DOHH2 (cell line): Measurements from ENCODE around the gene KRTAP4-7.
"Not testable (repeated sequence)": the region's sequence is repeated elsewhere in the genome, so short reads cannot be mapped to it uniquely, and the experiment has no call there.

ENCODE experiments used
- H3F3A ChIP-seq: fragments of 200-600 bp; sonication (generic), shearing (Covaris generic); 2 replicates; pipeline ENCODE4 v1.6.0; 2016; ENCODE audit warnings: antibody characterized with exemption, mild to moderate bottlenecking; ENCODE audit not compliant: control insufficient read depth, insufficient read depth
- H3K27ac ChIP-seq: fragments of 200-600 bp; sonication (generic); 2 replicates; pipeline ENCODE4 v1.5.1; 2014; ENCODE audit warnings: low read depth, mild to moderate bottlenecking, low read length, moderate library complexity
- H3K27me3 ChIP-seq: fragments of 200-600 bp; sonication (generic); 2 replicates; pipeline ENCODE4 v1.6.1; 2014; ENCODE audit warnings: mild to moderate bottlenecking, low read length, mixed read lengths; ENCODE audit not compliant: control insufficient read depth
- H3K36me3 ChIP-seq: fragments of 200-600 bp; sonication (generic); 2 replicates; pipeline ENCODE4 v1.6.1; 2014; ENCODE audit warnings: mild to moderate bottlenecking, low read length, moderate library complexity, mixed read lengths; ENCODE audit not compliant: control insufficient read depth
- H3K4me1 ChIP-seq: fragments of 200-600 bp; sonication (generic); 2 replicates; pipeline ENCODE4 v1.6.1; 2014; ENCODE audit warnings: mild to moderate bottlenecking, low read length, mixed read lengths; ENCODE audit not compliant: control insufficient read depth
- H3K4me2 ChIP-seq: fragments of 200-600 bp; sonication (generic); 2 replicates; pipeline ENCODE4 v1.6.0; 2014; ENCODE audit warnings: mild to moderate bottlenecking, low read length, moderate library complexity
- H3K4me3 ChIP-seq: fragments of 200-600 bp; sonication (generic); 2 replicates; pipeline ENCODE4 v1.5.1; 2014; ENCODE audit warnings: mild to moderate bottlenecking, low read length, mixed read lengths
- H3K79me2 ChIP-seq: fragments of 200-600 bp; sonication (generic); 2 replicates; pipeline ENCODE4 v1.6.1; 2014; ENCODE audit warnings: mild to moderate bottlenecking, low read length, mixed read lengths; ENCODE audit not compliant: control insufficient read depth
- H3K9me2 ChIP-seq: fragments of 200-600 bp; sonication (generic); replicated peaks from 2 replicates; pipeline ENCODE4 v1.6.1; 2014; ENCODE audit warnings: mild to moderate bottlenecking, low read length, mixed read lengths; ENCODE audit not compliant: control insufficient read depth
- H3K9me3 ChIP-seq: fragments of 200-600 bp; sonication (generic); 2 replicates; pipeline ENCODE4 v1.6.1; 2014; ENCODE audit warnings: antibody characterized with exemption, low read length, mixed read lengths; ENCODE audit not compliant: control insufficient read depth, insufficient read depth
- H4K20me1 ChIP-seq: fragments of 200-600 bp; sonication (generic); 2 replicates; pipeline ENCODE4 v1.6.0; 2014; ENCODE audit warnings: low read depth, mild to moderate bottlenecking, antibody characterized with exemption, low read length, moderate library complexity; ENCODE audit not compliant: control insufficient read depth, insufficient read depth
- EZH2phosphoT487 ChIP-seq: fragments of 200-600 bp; sonication (generic); IDR thresholded peaks from 2 replicates; pipeline ENCODE4 v1.6.1; 2017; ENCODE audit warnings: borderline replicate concordance, mild to moderate bottlenecking, antibody characterized with exemption, low read length, moderate library complexity, mixed read lengths
- TF ChIP-seq, protein P1 (sequence below): fragments of 200-600 bp; sonication (generic); IDR thresholded peaks from one replicate; pipeline ENCODE4 v1.5.1; 2014; ENCODE audit warnings: antibody characterized with exemption, mild to moderate bottlenecking, low read depth, low read length; ENCODE audit not compliant: poor library complexity, severe bottlenecking

KRTAP4-7 gene

GRCh38 chr17:41084100-41084856 lies at the start of gene KRTAP4-7:
TSS of gene KRTAP4-7 (plus strand) at chr17:41084150. CDS start at chr17:41084207, 57 bp downstream.
- H3F3A ChIP-seq, H3K27ac ChIP-seq, H3K79me2 ChIP-seq, H3K9me3 ChIP-seq, H3K4me2 ChIP-seq, H4K20me1 ChIP-seq, H3K4me1 ChIP-seq, H3K9me2 ChIP-seq, H3K36me3 ChIP-seq, H3K27me3 ChIP-seq, H3K4me3 ChIP-seq: not testable (repeated sequence)

- not testable (repeated sequence) for H3K9me2 ChIP-seq, H4K20me1 ChIP-seq, H3K79me2 ChIP-seq, H3K4me3 ChIP-seq, H3F3A ChIP-seq, H3K4me1 ChIP-seq, H3K4me2 ChIP-seq, H3K27me3 ChIP-seq, H3K36me3 ChIP-seq, H3K27ac ChIP-seq, H3K9me3 ChIP-seq
Measured at GRCh38 chr17:41034346-41034935, 49.5 kb upstream of the KRTAP4-7 start, which contains the start of gene KRTAP1-3. TSS of gene KRTAP1-3 (minus strand) at chr17:41034874. CDS start at chr17:41034821, 53 bp downstream.

DNA sequence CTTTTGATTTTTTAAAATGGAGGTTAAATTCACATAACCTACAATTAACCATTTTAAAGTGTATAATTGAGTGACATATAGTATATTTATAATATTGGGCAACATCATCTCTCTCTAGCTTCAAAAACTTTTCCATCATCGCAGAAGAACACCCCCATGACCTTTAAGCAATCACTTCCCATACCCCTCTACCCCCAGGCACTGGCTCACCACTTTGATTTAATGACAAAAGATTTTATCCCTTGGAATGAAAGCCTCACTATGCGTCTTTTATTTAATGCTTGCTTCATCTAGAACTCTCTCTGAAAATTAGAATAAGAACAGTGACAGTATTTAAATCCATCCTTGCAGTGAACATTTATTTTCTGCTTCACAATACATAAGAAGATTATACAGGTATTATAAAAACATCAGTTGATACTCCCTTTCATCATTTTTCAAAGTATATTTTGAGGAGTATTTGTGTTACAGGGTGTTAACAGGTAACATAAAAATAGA lies 46.0 kb upstream of the KRTAP4-7 start:
- TF ChIP-seq, protein P1, sequence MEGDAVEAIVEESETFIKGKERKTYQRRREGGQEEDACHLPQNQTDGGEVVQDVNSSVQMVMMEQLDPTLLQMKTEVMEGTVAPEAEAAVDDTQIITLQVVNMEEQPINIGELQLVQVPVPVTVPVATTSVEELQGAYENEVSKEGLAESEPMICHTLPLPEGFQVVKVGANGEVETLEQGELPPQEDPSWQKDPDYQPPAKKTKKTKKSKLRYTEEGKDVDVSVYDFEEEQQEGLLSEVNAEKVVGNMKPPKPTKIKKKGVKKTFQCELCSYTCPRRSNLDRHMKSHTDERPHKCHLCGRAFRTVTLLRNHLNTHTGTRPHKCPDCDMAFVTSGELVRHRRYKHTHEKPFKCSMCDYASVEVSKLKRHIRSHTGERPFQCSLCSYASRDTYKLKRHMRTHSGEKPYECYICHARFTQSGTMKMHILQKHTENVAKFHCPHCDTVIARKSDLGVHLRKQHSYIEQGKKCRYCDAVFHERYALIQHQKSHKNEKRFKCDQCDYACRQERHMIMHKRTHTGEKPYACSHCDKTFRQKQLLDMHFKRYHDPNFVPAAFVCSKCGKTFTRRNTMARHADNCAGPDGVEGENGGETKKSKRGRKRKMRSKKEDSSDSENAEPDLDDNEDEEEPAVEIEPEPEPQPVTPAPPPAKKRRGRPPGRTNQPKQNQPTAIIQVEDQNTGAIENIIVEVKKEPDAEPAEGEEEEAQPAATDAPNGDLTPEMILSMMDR, result no peak
- TF ChIP-seq EZH2phosphoT487, result no peak
- H3K79me2 ChIP-seq, result no peaks in the 10 kb centered on the region
- H3K9me3 ChIP-seq, result no peaks in the 10 kb centered on the region
- H3K4me2 ChIP-seq, result no peak overlapping the region
- peaks cover 7% of the 10 kb centered on the region for H3K27me3 ChIP-seq
- H3K36me3 ChIP-seq, result no peaks in the 10 kb centered on the region
- no peaks in the 10 kb centered on the region for H3K4me1 ChIP-seq
- no peaks in the 10 kb centered on the region for H3F3A ChIP-seq
- no peak overlapping the region for H3K27ac ChIP-seq
- H3K4me3 ChIP-seq, result no peak overlapping the region
- H3K9me2 ChIP-seq, result no peaks in the 10 kb centered on the region
- no peaks in the 10 kb centered on the region for H4K20me1 ChIP-seq

GRCh38 chr17:41040783-41041571 lies 43.0 kb upstream of the KRTAP4-7 start, which contains the start of gene KRTAP1-1:
TSS of gene KRTAP1-1 (minus strand) at chr17:41041450. CDS start at chr17:41041397, 53 bp downstream.
- not testable (repeated sequence) for H3K4me1 ChIP-seq, H3F3A ChIP-seq, H3K27ac ChIP-seq, H3K9me2 ChIP-seq, H3K36me3 ChIP-seq, H3K79me2 ChIP-seq, H3K4me2 ChIP-seq, H4K20me1 ChIP-seq, H3K4me3 ChIP-seq, H3K27me3 ChIP-seq, H3K9me3 ChIP-seq
